ENCODE data around the gene KIRREL3. TPM values are rescaled to one million over a fixed set of nuclear protein-coding genes. Genes with fewer than 3 reads are reported as not detected.

Gene KIRREL3
- total RNA-seq, 3 donors from 2014 or later = 0.32 to 0.33 TPM; not detected in 1

DNA sequence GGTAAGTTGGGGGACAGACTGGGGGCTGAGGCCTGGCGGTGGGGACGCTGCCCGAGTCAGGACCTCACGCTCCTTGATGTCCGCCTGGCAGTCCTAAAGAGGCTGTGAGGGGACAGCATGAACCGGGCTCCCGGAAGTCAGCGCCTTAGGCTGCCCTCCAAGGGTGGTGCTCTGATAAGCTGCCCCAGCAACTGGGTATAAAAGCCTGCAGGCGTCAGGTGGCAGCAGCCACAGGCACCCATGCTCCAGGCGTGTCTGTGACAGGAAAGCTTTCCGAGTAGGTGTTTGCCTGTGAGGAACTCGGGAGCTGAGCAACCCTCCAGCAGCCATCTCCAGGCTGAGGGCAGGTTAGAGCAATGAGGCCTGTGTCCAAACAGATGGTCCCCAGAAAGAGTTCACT, 592.1 kb downstream of the KIRREL3 start:
- Histone ChIP-seq H3K36me3 (no peaks in the 10 kb centered on the region), H3K27me3 (no peaks in the 10 kb centered on the region), H3K4me3 (no peak overlapping the region), H3K27ac (no peak overlapping the region), H3K4me1 (no peaks in the 10 kb centered on the region), H3K9me3 (no peaks in the 10 kb centered on the region)
- no peak for DNase-seq (ENCODE audit: low spot score in 2 of 2)
- TF ChIP-seq POLR2A (IDR thresholded peaks at IDR 0.05) (no peak), POLR2AphosphoS5 (IDR thresholded peaks at IDR 0.05) (no peak), CTCF (IDR thresholded peaks at IDR 0.05) (no peak)
- intact Hi-C loops (cut with DNase I; ENCODE audit: low total_unique reads) = no loop called here

- intact Hi-C loops (cut with DNase I; ENCODE audit: low total_unique reads) = no loop called here
- H3K9me3 ChIP-seq = no peaks in the 10 kb centered on the region
- H3K27me3 ChIP-seq = no peaks in the 10 kb centered on the region
- TF ChIP-seq CTCF (IDR thresholded peaks at IDR 0.05) (no peak), POLR2AphosphoS5 (IDR thresholded peaks at IDR 0.05) (no peak), POLR2A (IDR thresholded peaks at IDR 0.05) (no peak)
- no peaks in the 10 kb centered on the region for H3K4me1 ChIP-seq
- no peak for DNase-seq (ENCODE audit: low spot score in 2 of 2)
- no peak overlapping the region for H3K27ac ChIP-seq
- no peaks in the 10 kb centered on the region for H3K36me3 ChIP-seq
- H3K4me3 ChIP-seq = no peak overlapping the region
These were observed 592.8 kb downstream of the KIRREL3 start for GRCh38 chr11:126407682-126408288.

DNA sequence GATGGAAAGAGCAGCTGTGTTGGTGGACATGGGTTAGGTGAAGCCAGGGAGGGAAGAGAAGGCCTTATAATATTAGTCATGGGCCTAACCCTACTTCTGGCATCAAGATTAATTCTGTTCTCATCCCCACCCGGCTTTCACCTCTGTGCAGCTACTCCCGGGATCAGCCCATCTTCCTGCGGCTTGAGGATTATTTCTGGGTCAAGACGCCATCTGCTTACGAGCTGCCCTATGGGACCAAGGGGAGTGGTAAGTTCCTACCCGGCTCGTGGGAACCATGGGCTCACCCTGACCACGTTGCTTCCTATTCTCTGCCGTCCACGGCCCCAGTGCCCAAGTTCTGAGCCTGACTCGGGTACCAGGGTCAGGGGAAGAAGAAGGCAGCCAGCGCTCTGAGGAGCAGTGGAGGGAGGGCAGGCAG, 593.5 kb downstream of the KIRREL3 start:
- Histone ChIP-seq H3K4me1 (no peaks in the 10 kb centered on the region), H3K9me3 (no peaks in the 10 kb centered on the region), H3K36me3 (no peaks in the 10 kb centered on the region), H3K4me3 (no peak overlapping the region), H3K27ac (peak overlapping the region in 1 of 2 donors; percentile 33), H3K27me3 (no peaks in the 10 kb centered on the region)
- TF ChIP-seq POLR2A (IDR thresholded peaks at IDR 0.05) (no peak), CTCF (IDR thresholded peaks at IDR 0.05) (no peak), POLR2AphosphoS5 (IDR thresholded peaks at IDR 0.05) (no peak)
- DNase-seq (ENCODE audit: low spot score in 2 of 2) = no peak
- intact Hi-C loops (cut with DNase I; ENCODE audit: low total_unique reads) = no loop called here

DNA sequence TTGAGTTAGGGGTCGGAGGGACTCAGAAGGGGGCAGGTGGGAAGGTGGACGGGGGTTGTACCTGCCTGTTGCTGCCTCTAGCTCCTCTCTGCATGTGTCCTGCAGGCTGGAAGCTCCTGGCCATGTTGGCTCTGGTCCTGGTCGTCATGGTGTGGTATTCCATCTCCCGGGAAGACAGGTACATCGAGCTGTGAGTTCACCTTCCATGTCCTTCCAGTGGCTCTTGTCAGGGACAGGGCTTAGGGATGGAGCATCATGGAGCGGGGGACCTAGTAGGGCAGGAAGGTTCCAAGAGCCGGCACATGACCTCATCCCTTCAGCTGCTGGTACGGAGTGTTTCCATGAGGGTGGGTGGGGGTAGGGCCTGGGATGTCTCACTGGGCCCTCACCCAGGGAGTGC, 594.2 kb downstream of the KIRREL3 start:
- H3K4me1 ChIP-seq = no peaks in the 10 kb centered on the region
- H3K27ac ChIP-seq = peak overlapping the region; percentile 33 to 61
- H3K4me3 ChIP-seq = no peak overlapping the region
- H3K9me3 ChIP-seq = no peaks in the 10 kb centered on the region
- intact Hi-C loops (cut with DNase I; ENCODE audit: low total_unique reads) = no loop called here
- TF ChIP-seq POLR2A (IDR thresholded peaks at IDR 0.05) (no peak), POLR2AphosphoS5 (IDR thresholded peaks at IDR 0.05) (no peak), CTCF (IDR thresholded peaks at IDR 0.05) (no peak)
- no peaks in the 10 kb centered on the region for H3K27me3 ChIP-seq
- DNase-seq (ENCODE audit: low spot score in 2 of 2) = no peak
- H3K36me3 ChIP-seq = no peaks in the 10 kb centered on the region

DNA sequence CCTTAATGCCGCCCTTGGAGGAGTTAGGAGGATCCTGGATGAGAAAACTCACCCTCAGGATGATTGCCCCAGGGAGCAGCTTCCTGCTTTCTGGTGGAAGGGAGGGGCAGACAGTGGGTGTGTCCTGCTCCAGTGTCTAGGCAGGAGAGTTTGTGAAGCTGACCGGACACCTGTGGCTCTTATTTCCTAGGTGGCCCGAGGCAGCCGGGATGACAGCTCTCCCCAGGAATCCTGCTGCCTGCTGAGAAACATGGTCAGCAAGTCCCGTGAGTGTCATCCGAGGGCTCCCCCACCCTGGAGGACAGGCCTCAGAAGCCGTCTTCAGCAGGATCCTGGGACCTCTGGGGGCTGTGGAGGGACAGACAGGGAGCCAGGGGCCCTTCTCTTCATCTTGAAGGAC, 594.7 kb downstream of the KIRREL3 start:
- Histone ChIP-seq H3K36me3 (no peaks in the 10 kb centered on the region), H3K27ac (peak overlapping the region; percentile 33 to 61), H3K4me3 (no peak overlapping the region), H3K4me1 (no peaks in the 10 kb centered on the region), H3K27me3 (no peaks in the 10 kb centered on the region), H3K9me3 (no peaks in the 10 kb centered on the region)
- intact Hi-C loops (cut with DNase I; ENCODE audit: low total_unique reads) = no loop called here
- TF ChIP-seq POLR2AphosphoS5 (IDR thresholded peaks at IDR 0.05) = no peak
- no peak for TF ChIP-seq POLR2A (IDR thresholded peaks at IDR 0.05)
- peak in 1 of 2 donors; percentile 46 for DNase-seq (ENCODE audit: low spot score in 2 of 2)
